Measurements from ENCODE around the gene OR2AJ1. TPM values are rescaled to one million over a fixed set of nuclear protein-coding genes. Genes with fewer than 3 reads are reported as not detected.
A peak's percentile ranks its signal among the peaks of the same experiment; 100 is the strongest.
"Not testable (repeated sequence)": the region's sequence is repeated elsewhere in the genome, so short reads cannot be mapped to it uniquely, and the experiment has no call there.

OR2AJ1 gene
- polyA plus RNA-seq, 1 donor from 2014 or later = not detected

- H4K20me1 ChIP-seq (ENCODE audit: insufficient read depth); H3K9me2 ChIP-seq (ENCODE audit: insufficient read depth, low read length); H2AFZ ChIP-seq (ENCODE audit: low read depth, low read length); H3F3A ChIP-seq (ENCODE audit: insufficient read depth, low read length, poor library complexity, severe bottlenecking); H3K9me3 ChIP-seq (ENCODE audit: low read length); H3K79me2 ChIP-seq (replicated peaks; ENCODE audit: insufficient read depth, low read length); H3K4me2 ChIP-seq (ENCODE audit: low read length); H3K27me3 ChIP-seq (ENCODE audit: insufficient read depth, low read depth, low read length); H3K36me3 ChIP-seq (ENCODE audit: insufficient read depth, low read length): not testable (repeated sequence)
- Histone ChIP-seq H3K27ac (ENCODE audit: low read length) (peak overlapping the region; percentile 59), H3K4me3 (ENCODE audit: low read length) (peak overlapping the region; percentile 62), H3K9ac (ENCODE audit: low read length) (peak overlapping the region; percentile 54)
- peak; percentile 56 for TF ChIP-seq CTCF (IDR thresholded peaks at IDR 0.05; ENCODE audit: poor library complexity, severe bottlenecking)
These were observed 12.5 kb downstream of the OR2AJ1 start for GRCh38 chr1:247936965-247937734.

- Histone ChIP-seq H2AFZ (ENCODE audit: low read depth, low read length) (no peak overlapping the region), H3K9me2 (ENCODE audit: insufficient read depth, low read length) (no peaks in the 10 kb centered on the region), H3K36me3 (ENCODE audit: insufficient read depth, low read length) (no peaks in the 10 kb centered on the region), H4K20me1 (ENCODE audit: insufficient read depth) (no peaks in the 10 kb centered on the region), H3K79me2 (replicated peaks; ENCODE audit: insufficient read depth, low read length) (no peaks in the 10 kb centered on the region), H3K4me3 (ENCODE audit: low read length) (no peak overlapping the region), H3K27me3 (ENCODE audit: insufficient read depth, low read depth, low read length) (no peaks in the 10 kb centered on the region), H3K9me3 (ENCODE audit: low read length) (no peaks in the 10 kb centered on the region), H3K9ac (ENCODE audit: low read length) (no peak overlapping the region), H3F3A (ENCODE audit: insufficient read depth, low read length, poor library complexity, severe bottlenecking) (no peaks in the 10 kb centered on the region), H3K27ac (ENCODE audit: low read length) (no peak overlapping the region), H3K4me2 (ENCODE audit: low read length) (no peak overlapping the region)
- no peak for TF ChIP-seq CTCF (IDR thresholded peaks at IDR 0.05; ENCODE audit: poor library complexity, severe bottlenecking)
- TF ChIP-seq, protein P1, sequence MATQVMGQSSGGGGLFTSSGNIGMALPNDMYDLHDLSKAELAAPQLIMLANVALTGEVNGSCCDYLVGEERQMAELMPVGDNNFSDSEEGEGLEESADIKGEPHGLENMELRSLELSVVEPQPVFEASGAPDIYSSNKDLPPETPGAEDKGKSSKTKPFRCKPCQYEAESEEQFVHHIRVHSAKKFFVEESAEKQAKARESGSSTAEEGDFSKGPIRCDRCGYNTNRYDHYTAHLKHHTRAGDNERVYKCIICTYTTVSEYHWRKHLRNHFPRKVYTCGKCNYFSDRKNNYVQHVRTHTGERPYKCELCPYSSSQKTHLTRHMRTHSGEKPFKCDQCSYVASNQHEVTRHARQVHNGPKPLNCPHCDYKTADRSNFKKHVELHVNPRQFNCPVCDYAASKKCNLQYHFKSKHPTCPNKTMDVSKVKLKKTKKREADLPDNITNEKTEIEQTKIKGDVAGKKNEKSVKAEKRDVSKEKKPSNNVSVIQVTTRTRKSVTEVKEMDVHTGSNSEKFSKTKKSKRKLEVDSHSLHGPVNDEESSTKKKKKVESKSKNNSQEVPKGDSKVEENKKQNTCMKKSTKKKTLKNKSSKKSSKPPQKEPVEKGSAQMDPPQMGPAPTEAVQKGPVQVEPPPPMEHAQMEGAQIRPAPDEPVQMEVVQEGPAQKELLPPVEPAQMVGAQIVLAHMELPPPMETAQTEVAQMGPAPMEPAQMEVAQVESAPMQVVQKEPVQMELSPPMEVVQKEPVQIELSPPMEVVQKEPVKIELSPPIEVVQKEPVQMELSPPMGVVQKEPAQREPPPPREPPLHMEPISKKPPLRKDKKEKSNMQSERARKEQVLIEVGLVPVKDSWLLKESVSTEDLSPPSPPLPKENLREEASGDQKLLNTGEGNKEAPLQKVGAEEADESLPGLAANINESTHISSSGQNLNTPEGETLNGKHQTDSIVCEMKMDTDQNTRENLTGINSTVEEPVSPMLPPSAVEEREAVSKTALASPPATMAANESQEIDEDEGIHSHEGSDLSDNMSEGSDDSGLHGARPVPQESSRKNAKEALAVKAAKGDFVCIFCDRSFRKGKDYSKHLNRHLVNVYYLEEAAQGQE (IDR thresholded peaks at IDR 0.05; ENCODE audit: borderline replicate concordance) = no peak
- no peak for TF ChIP-seq EP300 (conservative IDR thresholded peaks at IDR 0.05; ENCODE audit: poor library complexity, severe bottlenecking)
- no peak for TF ChIP-seq MXI1 (conservative IDR thresholded peaks at IDR 0.05; ENCODE audit: poor library complexity, severe bottlenecking)
- TF ChIP-seq POLR2AphosphoS5 (IDR thresholded peaks at IDR 0.05) = no peak
- no peak for TF ChIP-seq RAD21 (conservative IDR thresholded peaks at IDR 0.05)
- no peak for TF ChIP-seq EZH2 (IDR thresholded peaks at IDR 0.05; ENCODE audit: borderline replicate concordance, insufficient read depth, low read length, poor library complexity, severe bottlenecking)
- TF ChIP-seq TAF1 (IDR thresholded peaks at IDR 0.05; ENCODE audit: low read depth) = no peak
- TF ChIP-seq SMC3 (conservative IDR thresholded peaks at IDR 0.05; ENCODE audit: poor library complexity) = no peak
These were observed 17.9 kb downstream of the OR2AJ1 start for GRCh38 chr1:247942624-247943023.
